Karpas-422 (cell line): ENCODE data around the gene CYTL1. TPM values are rescaled to one million over a fixed set of nuclear protein-coding genes. Genes with fewer than 3 reads are reported as not detected.

Experiments
- DNase-seq: peaks from one replicate; pipeline ENCODE4 v3.0.0-alpha.2; 2015
- H2AFZ ChIP-seq: fragments of 200-600 bp; sonication (generic); 2 replicates; pipeline ENCODE4 v1.6.1; 2014; ENCODE audit warnings: antibody characterized with exemption, low read length, mixed read lengths
- H3K27ac ChIP-seq: fragments of 200-600 bp; sonication (generic); 2 replicates; pipeline ENCODE4 v1.5.1; 2014; ENCODE audit warnings: mild to moderate bottlenecking, low read length, moderate library complexity
- H3K27me3 ChIP-seq: fragments of 200-600 bp; sonication (generic); 2 replicates; pipeline ENCODE4 v1.6.1; 2014; ENCODE audit warnings: low read length, mixed read lengths
- H3K36me3 ChIP-seq: fragments of 200-600 bp; sonication (generic); 2 replicates; pipeline ENCODE4 v1.6.1; 2014; ENCODE audit warnings: low read length, mixed read lengths; ENCODE audit not compliant: insufficient read depth
- H3K4me1 ChIP-seq: fragments of 200-600 bp; sonication (generic); 2 replicates; pipeline ENCODE4 v1.6.1; 2014; ENCODE audit warnings: mild to moderate bottlenecking, low read length, mixed read lengths
- H3K4me2 ChIP-seq: fragments of 200-600 bp; sonication (generic); 2 replicates; pipeline ENCODE4 v1.6.1; 2014; ENCODE audit warnings: low read length, low read depth, mild to moderate bottlenecking; ENCODE audit not compliant: poor library complexity, severe bottlenecking
- H3K4me3 ChIP-seq: fragments of 200-600 bp; sonication (generic); 2 replicates; pipeline ENCODE4 v1.5.1; 2014; ENCODE audit warnings: mild to moderate bottlenecking, antibody characterized with exemption, low read length, mixed read lengths
- H3K79me2 ChIP-seq: fragments of 200-600 bp; sonication (generic); 2 replicates; pipeline ENCODE4 v1.6.1; 2014; ENCODE audit warnings: mild to moderate bottlenecking, low read length, mixed read lengths
- H3K9ac ChIP-seq: fragments of 200-600 bp; sonication (generic); 2 replicates; pipeline ENCODE4 v1.6.0; 2014; ENCODE audit warnings: low read length
- H3K9me2 ChIP-seq: fragments of 200-600 bp; sonication (generic), shearing (Covaris generic); replicated peaks from 2 replicates; pipeline ENCODE4 v1.6.0; 2014; ENCODE audit warnings: mild to moderate bottlenecking, low read length, moderate library complexity; ENCODE audit not compliant: insufficient read depth
- H3K9me3 ChIP-seq: fragments of 300-700, 200-600 bp; sonication (generic); 2 replicates; pipeline ENCODE4 v1.6.1; 2014; ENCODE audit warnings: low read length, mixed read lengths
- H4K20me1 ChIP-seq: fragments of 200-600 bp; sonication (generic); 2 replicates; pipeline ENCODE4 v1.6.1; 2014; ENCODE audit warnings: mild to moderate bottlenecking, antibody characterized with exemption, low read length, low read depth; ENCODE audit not compliant: insufficient read depth
- total RNA-seq: library from RNA; depleted of rRNA; stranded (reverse); fragments of >200 nt; shearing (Covaris generic); gene quantifications from 2 replicates; pipeline ENCODE4 v1.2.3, GENCODE V29; 2014; ENCODE audit warnings: low replicate concordance; rRNA removed

CYTL1 gene
- total RNA-seq, 1 experiment from 2014 or later = not detected

DNA sequence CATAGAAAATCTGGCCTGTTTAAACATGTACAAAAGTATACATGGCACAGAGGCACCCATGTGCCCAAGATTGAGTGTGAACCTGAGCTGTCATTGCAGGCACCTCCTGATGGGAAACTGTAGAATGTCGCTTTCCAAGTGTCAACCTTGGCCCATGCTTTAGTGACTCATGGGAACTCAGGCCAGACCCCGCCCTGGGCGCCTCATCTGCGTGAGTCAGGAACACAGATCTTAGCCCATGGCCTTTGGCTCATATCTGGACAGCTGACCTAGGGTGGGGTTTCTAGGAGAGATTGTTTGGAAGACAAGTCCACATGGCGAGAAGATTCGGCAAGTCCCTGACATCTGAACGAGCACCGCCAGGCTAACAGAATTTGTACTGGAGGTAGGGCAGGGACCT is 50.0 kb downstream of the CYTL1 start:
- no peak overlapping the region for H2AFZ ChIP-seq
- no peak overlapping the region for H3K27ac ChIP-seq
- H3K9me3 ChIP-seq = no peaks in the 10 kb centered on the region
- no peak overlapping the region for H3K4me2 ChIP-seq
- no peaks in the 10 kb centered on the region for H3K9me2 ChIP-seq
- H3K4me1 ChIP-seq = no peaks in the 10 kb centered on the region
- H3K27me3 ChIP-seq = no peaks in the 10 kb centered on the region
- H3K4me3 ChIP-seq = no peak overlapping the region
- no peaks in the 10 kb centered on the region; the same call in 1 of the 2 replicates for H3K36me3 ChIP-seq
- H3K9ac ChIP-seq = no peak overlapping the region
- H4K20me1 ChIP-seq = no peaks in the 10 kb centered on the region
- no peak for DNase-seq
- no peaks in the 10 kb centered on the region for H3K79me2 ChIP-seq

DNA sequence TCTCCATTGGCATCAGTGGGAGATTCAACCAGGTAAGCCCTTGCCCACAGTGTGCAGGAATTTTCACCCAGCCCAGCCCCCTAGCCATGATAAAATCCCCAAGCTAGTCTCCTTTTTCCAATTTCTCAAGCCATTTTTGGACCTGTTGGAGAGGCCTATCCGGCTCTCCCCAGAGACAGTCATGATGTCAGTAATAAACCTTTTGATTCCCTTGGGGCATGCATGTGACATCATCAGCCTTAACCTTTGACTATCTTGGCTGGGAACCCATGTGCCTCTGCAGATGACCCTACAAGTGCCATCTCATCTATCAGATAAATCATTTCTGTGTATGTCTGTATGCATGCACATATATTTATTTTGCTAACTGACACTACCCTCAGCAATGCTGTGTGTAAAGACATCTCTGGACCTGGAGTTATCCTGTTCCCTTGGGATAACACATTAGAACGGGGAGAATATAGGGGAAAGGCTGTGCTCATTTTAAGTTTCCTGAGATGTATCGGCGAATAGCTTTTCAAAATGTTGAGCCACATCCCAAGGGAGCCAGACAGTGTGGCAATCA is 51.0 kb downstream of the CYTL1 start:
- Histone ChIP-seq H3K4me2 (no peak overlapping the region), H3K79me2 (no peaks in the 10 kb centered on the region), H3K27me3 (no peaks in the 10 kb centered on the region), H4K20me1 (no peaks in the 10 kb centered on the region), H3K36me3 (no peaks in the 10 kb centered on the region; the same call in 1 of the 2 replicates), H3K4me3 (no peak overlapping the region), H3K4me1 (no peaks in the 10 kb centered on the region), H3K9me2 (no peaks in the 10 kb centered on the region), H3K9me3 (peaks cover under 1% of the 10 kb centered on the region; the same call in 1 of the 2 replicates), H2AFZ (no peak overlapping the region), H3K27ac (no peak overlapping the region), H3K9ac (no peak overlapping the region)
- DNase-seq = no peak

Other genes starting within 250 kb of the CYTL1 start
- 4.5 and 10.2 TPM in 2 replicates for gene MSX1, start 159.8 kb downstream of the CYTL1 start, total RNA-seq
- not detected in 2 replicates for gene STK32B, start 32.0 kb upstream of the CYTL1 start, total RNA-seq